ENCODE data around the gene EPC1. TPM values are rescaled to one million over a fixed set of nuclear protein-coding genes. Genes with fewer than 3 reads are reported as not detected.
"Not testable (repeated sequence)": the region's sequence is repeated elsewhere in the genome, so short reads cannot be mapped to it uniquely, and the experiment has no call there.

EPC1 gene
- total RNA-seq, 1 donor from 2014 or later: 25.7 TPM

- no peaks in the 10 kb centered on the region for H3K27me3 ChIP-seq (ENCODE audit: insufficient read depth, low read length)
- no peak overlapping the region for H3K9ac ChIP-seq (ENCODE audit: low read length)
- H3K4me2 ChIP-seq (ENCODE audit: low read length): no peak overlapping the region
- H3K36me3 Mint-ChIP-seq (ENCODE audit: low read depth, unreplicated experiment): no peaks in the 10 kb centered on the region
- no peaks in the 10 kb centered on the region for H3K9me3 ChIP-seq (ENCODE audit: insufficient read depth, low read depth, low read length)
- TF ChIP-seq EZH2 (IDR thresholded peaks at IDR 0.05; ENCODE audit: insufficient read depth, low read length) (no peak), CTCF (IDR thresholded peaks at IDR 0.05; ENCODE audit: insufficient read depth, low read depth, low read length) (no peak)
- no peaks in the 10 kb centered on the region for H3K9me3 Mint-ChIP-seq (ENCODE audit: unreplicated experiment)
- peaks cover 8% of the 10 kb centered on the region for H3K4me1 Mint-ChIP-seq (ENCODE audit: low read depth, unreplicated experiment)
- H3K27me3 Mint-ChIP-seq (ENCODE audit: low read depth, unreplicated experiment): no peaks in the 10 kb centered on the region
- no peak overlapping the region for H3K4me3 ChIP-seq (ENCODE audit: insufficient read depth, low read depth, low read length)
- no peak overlapping the region for H3K27ac ChIP-seq (ENCODE audit: low read depth, low read length)
- H4K20me1 ChIP-seq (ENCODE audit: insufficient read depth, low read length): no peaks in the 10 kb centered on the region
- H3K36me3 ChIP-seq (ENCODE audit: insufficient read depth, low read length): no peaks in the 10 kb centered on the region
- FAIRE-seq (no peak), DNase-seq (ENCODE audit: low read depth) (peak; percentile 77)
- no peaks in the 10 kb centered on the region for H3K79me2 ChIP-seq (ENCODE audit: insufficient read depth, low read length)
- H2AFZ ChIP-seq (ENCODE audit: low read depth, low read length): no peak overlapping the region
- no peak overlapping the region for H3K27ac Mint-ChIP-seq (ENCODE audit: unreplicated experiment)
- no peak overlapping the region for H3K4me3 Mint-ChIP-seq (ENCODE audit: unreplicated experiment)
- H3K4me1 ChIP-seq (ENCODE audit: insufficient read depth, low read length): peaks cover 9% of the 10 kb centered on the region
These were observed 107.2 kb downstream of the EPC1 start for GRCh38 chr10:32239769-32240168.

- H2AFZ ChIP-seq (ENCODE audit: low read depth, low read length): no peak overlapping the region
- peak overlapping the region; percentile 4 for H3K27ac ChIP-seq (ENCODE audit: low read depth, low read length)
- no peak overlapping the region for H3K4me3 Mint-ChIP-seq (ENCODE audit: unreplicated experiment)
- DNase-seq (ENCODE audit: low read depth) (peak; percentile 89), FAIRE-seq (peak; percentile 76)
- TF ChIP-seq EZH2 (IDR thresholded peaks at IDR 0.05; ENCODE audit: insufficient read depth, low read length) (no peak), CTCF (IDR thresholded peaks at IDR 0.05; ENCODE audit: insufficient read depth, low read depth, low read length) (no peak)
- peaks cover 7% of the 10 kb centered on the region for H3K9me3 Mint-ChIP-seq (ENCODE audit: unreplicated experiment)
- no peaks in the 10 kb centered on the region for H3K27me3 ChIP-seq (ENCODE audit: insufficient read depth, low read length)
- H3K9me3 ChIP-seq (ENCODE audit: insufficient read depth, low read depth, low read length): no peaks in the 10 kb centered on the region
- peaks cover 8% of the 10 kb centered on the region for H3K4me1 Mint-ChIP-seq (ENCODE audit: low read depth, unreplicated experiment)
- H3K4me3 ChIP-seq (ENCODE audit: insufficient read depth, low read depth, low read length): no peak overlapping the region
- no peaks in the 10 kb centered on the region for H4K20me1 ChIP-seq (ENCODE audit: insufficient read depth, low read length)
- H3K27me3 Mint-ChIP-seq (ENCODE audit: low read depth, unreplicated experiment): no peaks in the 10 kb centered on the region
- H3K36me3 Mint-ChIP-seq (ENCODE audit: low read depth, unreplicated experiment): no peaks in the 10 kb centered on the region
- peak overlapping the region; percentile 54 for H3K4me2 ChIP-seq (ENCODE audit: low read length)
- H3K9ac ChIP-seq (ENCODE audit: low read length): no peak overlapping the region
- H3K79me2 ChIP-seq (ENCODE audit: insufficient read depth, low read length): no peaks in the 10 kb centered on the region
- H3K4me1 ChIP-seq (ENCODE audit: insufficient read depth, low read length): peaks cover 9% of the 10 kb centered on the region
- H3K27ac Mint-ChIP-seq (ENCODE audit: unreplicated experiment): no peak overlapping the region
- H3K36me3 ChIP-seq (ENCODE audit: insufficient read depth, low read length): no peaks in the 10 kb centered on the region
These were observed 109.2 kb downstream of the EPC1 start for GRCh38 chr10:32237644-32238345.

- Histone ChIP-seq H3K9me3 (ENCODE audit: insufficient read depth, low read depth, low read length) (no peaks in the 10 kb centered on the region), H3K4me2 (ENCODE audit: low read length) (no peak overlapping the region), H4K20me1 (ENCODE audit: insufficient read depth, low read length) (no peaks in the 10 kb centered on the region), H3K36me3 (ENCODE audit: insufficient read depth, low read length) (no peaks in the 10 kb centered on the region), H3K4me3 (ENCODE audit: insufficient read depth, low read depth, low read length) (no peak overlapping the region), H3K9ac (ENCODE audit: low read length) (no peak overlapping the region), H3K27ac (ENCODE audit: low read depth, low read length) (no peak overlapping the region), H2AFZ (ENCODE audit: low read depth, low read length) (no peak overlapping the region), H3K4me1 (ENCODE audit: insufficient read depth, low read length) (peaks cover 9% of the 10 kb centered on the region), H3K79me2 (ENCODE audit: insufficient read depth, low read length) (no peaks in the 10 kb centered on the region), H3K27me3 (ENCODE audit: insufficient read depth, low read length) (no peaks in the 10 kb centered on the region)
- Mint-ChIP-seq H3K36me3 (ENCODE audit: low read depth, unreplicated experiment) (no peaks in the 10 kb centered on the region), H3K9me3 (ENCODE audit: unreplicated experiment) (peaks cover 7% of the 10 kb centered on the region), H3K4me3 (ENCODE audit: unreplicated experiment) (no peak overlapping the region), H3K4me1 (ENCODE audit: low read depth, unreplicated experiment) (peaks cover 8% of the 10 kb centered on the region), H3K27ac (ENCODE audit: unreplicated experiment) (no peak overlapping the region), H3K27me3 (ENCODE audit: low read depth, unreplicated experiment) (no peaks in the 10 kb centered on the region)
- TF ChIP-seq CTCF (IDR thresholded peaks at IDR 0.05; ENCODE audit: insufficient read depth, low read depth, low read length): no peak
- no peak for TF ChIP-seq EZH2 (IDR thresholded peaks at IDR 0.05; ENCODE audit: insufficient read depth, low read length)
- FAIRE-seq: no peak
- no peak for DNase-seq (ENCODE audit: low read depth)
These were observed 112.5 kb downstream of the EPC1 start for GRCh38 chr10:32234471-32234870.

- not testable (repeated sequence) for H2AFZ ChIP-seq (ENCODE audit: low read depth, low read length); H3K4me2 ChIP-seq (ENCODE audit: low read length); H3K9me3 ChIP-seq (ENCODE audit: insufficient read depth, low read depth, low read length); H3K4me3 ChIP-seq (ENCODE audit: insufficient read depth, low read depth, low read length); H3K27ac ChIP-seq (ENCODE audit: low read depth, low read length); H3K27ac Mint-ChIP-seq (ENCODE audit: unreplicated experiment); FAIRE-seq; H3K4me3 Mint-ChIP-seq (ENCODE audit: unreplicated experiment); H3K27me3 ChIP-seq (ENCODE audit: insufficient read depth, low read length); H3K27me3 Mint-ChIP-seq (ENCODE audit: low read depth, unreplicated experiment); DNase-seq (ENCODE audit: low read depth); H3K4me1 ChIP-seq (ENCODE audit: insufficient read depth, low read length); H3K9me3 Mint-ChIP-seq (ENCODE audit: unreplicated experiment); H3K4me1 Mint-ChIP-seq (ENCODE audit: low read depth, unreplicated experiment); H3K9ac ChIP-seq (ENCODE audit: low read length); H3K79me2 ChIP-seq (ENCODE audit: insufficient read depth, low read length); H3K36me3 ChIP-seq (ENCODE audit: insufficient read depth, low read length); H4K20me1 ChIP-seq (ENCODE audit: insufficient read depth, low read length); H3K36me3 Mint-ChIP-seq (ENCODE audit: low read depth, unreplicated experiment)
These were observed 113.6 kb downstream of the EPC1 start for GRCh38 chr10:32233375-32233774.
